Mucosa of rectum (tissue), 2 donors: ENCODE results near the gene CRISPLD2.

Experiments used
- H3K27ac ChIP-seq, 2 donors: one replicate each; pipeline ENCODE4 v1.7.0; 2013; ENCODE audit warnings: inconsistent platforms in 2 of 2, low read depth in 2 of 2, low read length in 2 of 2
- H3K27me3 ChIP-seq, 2 donors: one replicate each; pipeline ENCODE4 v1.7.0; 2013; ENCODE audit warnings: low read length in 2 of 2; ENCODE audit not compliant: control insufficient read depth in 2 of 2, insufficient read depth in 2 of 2
- H3K36me3 ChIP-seq, 2 donors: one replicate each; pipeline ENCODE4 v1.7.0; 2013; ENCODE audit warnings: low read length in 2 of 2; ENCODE audit not compliant: control insufficient read depth in 2 of 2, insufficient read depth in 2 of 2
- H3K4me1 ChIP-seq, 2 donors: one replicate each; pipeline ENCODE4 v1.7.0; 2013; ENCODE audit warnings: low read length in 2 of 2, mild to moderate bottlenecking in 1 of 2; ENCODE audit not compliant: control insufficient read depth in 2 of 2, insufficient read depth in 2 of 2
- H3K4me3 ChIP-seq, 2 donors: one replicate each; pipeline ENCODE4 v1.7.0; 2013; ENCODE audit warnings: low read length in 2 of 2
- H3K9ac ChIP-seq, 2 donors: one replicate each; pipeline ENCODE4 v1.7.0; 2013; ENCODE audit warnings: low read length in 2 of 2, low read depth in 1 of 2, mild to moderate bottlenecking in 1 of 2
- H3K9me3 ChIP-seq, 2 donors: one replicate each; pipeline ENCODE4 v1.7.0; 2013; ENCODE audit warnings: low read length in 2 of 2; ENCODE audit not compliant: control insufficient read depth in 2 of 2
- donor health status: healthy.
- donor health status: Normal muscosa, but diverticular disease.

The CRISPLD2 gene

DNA sequence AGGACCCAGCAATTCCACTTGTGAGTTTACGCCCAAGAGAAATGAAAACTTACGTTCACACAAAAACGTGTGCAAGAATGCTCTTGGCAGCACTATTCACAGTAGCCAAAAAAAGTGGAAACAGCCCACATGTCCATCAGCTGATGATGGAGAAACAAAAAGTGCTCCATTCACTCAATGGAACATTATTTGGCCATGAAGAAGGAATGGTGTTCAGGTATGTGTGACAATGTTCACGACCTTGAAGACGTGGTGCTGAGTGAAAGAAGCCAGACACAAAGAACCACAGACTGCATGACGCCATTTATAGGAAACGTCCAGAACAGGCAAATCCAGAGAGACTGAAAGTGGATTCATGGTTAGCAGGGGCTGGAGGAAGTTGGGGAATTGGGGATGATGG is 106.7 kb downstream of the CRISPLD2 start:
- Histone ChIP-seq H3K4me3 (no peak overlapping the region), H3K9me3 (no peaks in the 10 kb centered on the region), H3K9ac (no peak overlapping the region), H3K4me1 (peaks cover 12 to 28% of the 10 kb centered on the region in 2 donors), H3K36me3 (no peaks in the 10 kb centered on the region), H3K27me3 (peaks cover 0 to 2% of the 10 kb centered on the region in 2 donors), H3K27ac (no peak overlapping the region)

DNA sequence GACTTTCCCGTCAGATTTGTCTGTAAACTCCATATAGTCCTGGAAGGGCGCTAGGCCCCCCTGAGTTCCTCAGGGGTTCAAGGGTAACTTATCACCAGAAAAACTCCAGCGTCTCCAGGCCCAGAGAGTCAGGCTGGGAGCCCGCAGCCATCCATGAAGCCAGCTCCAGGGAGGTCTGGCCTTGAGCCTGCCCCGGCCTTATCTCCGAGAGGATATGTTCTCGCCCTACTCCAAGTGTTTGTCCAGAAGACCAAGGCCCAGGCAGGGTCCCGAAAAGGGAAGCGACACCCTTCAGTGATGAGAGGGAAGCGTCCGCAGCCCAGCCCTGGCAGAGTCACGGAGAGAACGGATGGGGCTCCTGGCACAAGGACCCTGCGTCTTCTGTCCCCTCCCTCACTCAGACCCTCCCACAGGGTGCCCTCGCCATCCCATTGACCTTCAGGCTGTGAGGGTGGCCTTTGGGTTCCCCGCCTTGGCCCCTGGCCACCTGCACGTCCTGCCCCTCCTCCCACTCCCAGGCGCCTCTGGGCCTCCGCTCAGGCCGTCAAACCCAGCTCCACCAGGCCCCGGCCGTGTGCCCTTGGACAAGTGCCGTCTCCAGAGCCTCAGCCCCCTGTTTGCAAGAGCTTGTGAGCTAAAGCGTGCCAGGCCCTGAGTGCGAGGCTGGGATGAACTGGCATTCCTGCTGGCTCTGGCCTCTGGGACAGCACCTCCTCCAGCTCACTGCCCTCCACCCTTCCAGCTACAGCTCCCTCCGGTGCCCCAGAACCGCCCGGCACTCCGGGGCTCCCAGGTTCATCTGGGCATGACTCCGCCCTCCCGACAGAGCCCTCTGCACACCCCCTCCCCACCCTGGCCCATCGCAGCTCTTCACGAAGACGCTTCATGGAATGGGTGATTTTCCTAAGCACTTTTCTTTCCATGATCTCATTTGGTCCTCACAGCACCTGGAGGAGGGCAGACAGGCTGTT is 108.1 kb downstream of the CRISPLD2 start:
- Histone ChIP-seq H3K27ac (peak overlapping the region; percentile 23 to 44), H3K27me3 (peaks cover 0 to 2% of the 10 kb centered on the region in 2 donors), H3K4me1 (peaks cover 12 to 27% of the 10 kb centered on the region in 2 donors), H3K9me3 (no peaks in the 10 kb centered on the region), H3K36me3 (no peaks in the 10 kb centered on the region), H3K4me3 (no peak overlapping the region), H3K9ac (peak overlapping the region in 1 of 2 donors; percentile 4)

DNA sequence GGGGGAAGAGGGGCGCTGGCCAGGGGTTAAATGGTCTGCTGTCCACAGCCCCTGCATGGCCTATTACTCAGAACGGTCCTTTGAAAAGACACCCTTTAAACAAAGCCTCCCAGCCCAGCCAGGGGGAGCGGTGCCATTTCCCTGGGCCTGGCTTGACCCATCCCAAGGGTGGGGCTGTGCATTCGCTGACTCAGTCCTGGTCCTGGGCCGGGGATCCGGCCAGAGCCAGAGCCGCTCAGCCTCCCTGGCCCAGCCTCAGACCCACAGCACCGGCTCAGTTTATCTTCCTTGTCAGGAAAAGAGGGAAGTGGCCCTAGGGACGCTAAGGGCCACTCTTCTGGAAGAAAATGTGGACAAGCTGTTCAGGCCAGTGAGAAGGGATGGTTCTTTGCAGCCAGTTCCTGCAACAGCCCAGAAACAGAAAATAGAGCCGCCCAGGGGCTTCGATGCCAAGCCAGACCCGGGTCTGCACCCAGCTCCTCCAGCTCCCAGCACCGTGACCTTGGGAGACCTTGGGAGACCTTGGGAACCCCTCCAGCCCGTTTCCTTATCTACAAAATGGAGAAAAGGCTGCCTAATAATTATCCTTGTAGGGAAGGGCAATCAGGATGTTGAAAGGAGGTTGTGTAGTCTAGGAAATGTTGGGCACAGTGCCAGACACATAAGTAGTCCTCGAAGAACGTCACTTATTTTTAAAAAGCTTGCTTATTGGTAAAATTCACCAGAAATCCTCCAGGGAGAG is 109.1 kb downstream of the CRISPLD2 start:
- no peak overlapping the region for H3K4me3 ChIP-seq
- H3K9me3 ChIP-seq = no peaks in the 10 kb centered on the region
- H3K27me3 ChIP-seq = peaks cover 0 to 2% of the 10 kb centered on the region in 2 donors
- H3K36me3 ChIP-seq = no peaks in the 10 kb centered on the region
- peak overlapping the region in 1 of 2 donors; percentile 44 for H3K27ac ChIP-seq
- H3K9ac ChIP-seq = no peak overlapping the region
- peaks cover 12 to 25% of the 10 kb centered on the region in 2 donors for H3K4me1 ChIP-seq

GRCh38 chr16:84929421-84930297 is 109.9 kb downstream of the CRISPLD2 start:
- Histone ChIP-seq H3K4me3 (no peak overlapping the region), H3K4me1 (peaks cover 9 to 24% of the 10 kb centered on the region in 2 donors), H3K27ac (peak overlapping the region in 1 of 2 donors; percentile 44), H3K27me3 (peaks cover 0 to 2% of the 10 kb centered on the region in 2 donors), H3K9ac (no peak overlapping the region), H3K9me3 (no peaks in the 10 kb centered on the region), H3K36me3 (no peaks in the 10 kb centered on the region)

GRCh38 chr16:84930298-84931106 is 110.7 kb downstream of the CRISPLD2 start:
- no peak overlapping the region for H3K9ac ChIP-seq
- no peaks in the 10 kb centered on the region for H3K27me3 ChIP-seq
- no peaks in the 10 kb centered on the region for H3K36me3 ChIP-seq
- no peaks in the 10 kb centered on the region for H3K9me3 ChIP-seq
- no peak overlapping the region for H3K4me3 ChIP-seq
- no peak overlapping the region for H3K27ac ChIP-seq
- H3K4me1 ChIP-seq = peaks cover 5 to 19% of the 10 kb centered on the region in 2 donors

GRCh38 chr16:84931107-84931494 is 111.3 kb downstream of the CRISPLD2 start:
- Histone ChIP-seq H3K27ac (no peak overlapping the region), H3K4me1 (peaks cover 5 to 19% of the 10 kb centered on the region in 2 donors), H3K9me3 (no peaks in the 10 kb centered on the region), H3K4me3 (no peak overlapping the region), H3K36me3 (no peaks in the 10 kb centered on the region), H3K27me3 (no peaks in the 10 kb centered on the region), H3K9ac (no peak overlapping the region)

- Histone ChIP-seq H3K27me3 (no peaks in the 10 kb centered on the region), H3K4me3 (no peak overlapping the region), H3K27ac (no peak overlapping the region), H3K9ac (no peak overlapping the region), H3K4me1 (peaks cover 5 to 19% of the 10 kb centered on the region in 2 donors), H3K36me3 (no peaks in the 10 kb centered on the region), H3K9me3 (no peaks in the 10 kb centered on the region)
These were observed 111.7 kb downstream of the CRISPLD2 start for GRCh38 chr16:84931506-84931905.

GRCh38 chr16:84932681-84933080 is 112.9 kb downstream of the CRISPLD2 start:
- no peak overlapping the region for H3K27ac ChIP-seq
- H3K4me1 ChIP-seq = peaks cover 5 to 19% of the 10 kb centered on the region in 2 donors
- H3K27me3 ChIP-seq = no peaks in the 10 kb centered on the region

More at GRCh38 chr16:84932681-84933080, 112.9 kb downstream of the CRISPLD2 start:
- Histone ChIP-seq H3K4me3 (no peak overlapping the region), H3K9ac (no peak overlapping the region), H3K9me3 (no peaks in the 10 kb centered on the region), H3K36me3 (no peaks in the 10 kb centered on the region)
